Ascending aorta (tissue), 2 donors: ENCODE results near the gene LGALS1. TPM values are rescaled to one million over a fixed set of nuclear protein-coding genes. Genes with fewer than 3 reads are reported as not detected.
"Not testable (repeated sequence)": the region's sequence is repeated elsewhere in the genome, so short reads cannot be mapped to it uniquely, and the experiment has no call there.

ENCODE experiments used
- DNase-seq, 2 donors: peaks; one replicate each; pipeline ENCODE4 v3.0.0-alpha.2; 2019; ENCODE audit warnings: low spot score in 2 of 2
- H3K27ac ChIP-seq, 2 donors: fragments of 200-600 bp; sonication (generic); one replicate each; pipeline ENCODE4 v1.5.1; 2016 to 2017; ENCODE audit warnings: mild to moderate bottlenecking in 1 of 2
- H3K27me3 ChIP-seq: fragments of 200-600 bp; sonication (generic); one replicate; pipeline ENCODE4 v1.5.1; 2017
- H3K36me3 ChIP-seq, 2 donors: fragments of 200-600 bp; sonication (generic); one replicate each; pipeline ENCODE4 v1.5.1; 2016
- H3K4me1 ChIP-seq, 2 donors: fragments of 200-600 bp; sonication (generic); one replicate each; pipeline ENCODE4 v1.5.1; 2016 to 2017; ENCODE audit warnings: mild to moderate bottlenecking in 1 of 2
- H3K4me3 ChIP-seq, 2 donors: fragments of 200-600 bp; sonication (generic); one replicate each; pipeline ENCODE4 v1.5.1; 2016 to 2017; ENCODE audit warnings: mild to moderate bottlenecking in 1 of 2
- H3K9me3 ChIP-seq, 2 donors: fragments of 200-600 bp; sonication (generic); one replicate each; pipeline ENCODE4 v1.5.1; 2016
- intact Hi-C: fragments of 100-400 bp; cut with DNase I; formaldehyde crosslinking; loops from one replicate; pipeline ENCODE4 v1.15.1; 2023
- total RNA-seq: library from RNA; depleted of rRNA; stranded (reverse); fragments of >200 nt; gene quantifications from one replicate; pipeline ENCODE4 v1.1.0, GENCODE V29; 2016
- TF ChIP-seq, protein P1 (sequence below), 3 experiments: fragments of 200-600 bp in 2 of 3; fragments of 450-650 bp in 1 of 3; sonication (generic) in 2 of 3; IDR thresholded peaks; one replicate each; pipeline ENCODE4 v1.5.1; 2016 to 2019; ENCODE audit warnings: antibody characterized with exemption in 3 of 3, mild to moderate bottlenecking in 1 of 3, moderate library complexity in 1 of 3

Gene LGALS1
- total RNA-seq, 1 donor from 2014 or later: 2,009 TPM

DNA sequence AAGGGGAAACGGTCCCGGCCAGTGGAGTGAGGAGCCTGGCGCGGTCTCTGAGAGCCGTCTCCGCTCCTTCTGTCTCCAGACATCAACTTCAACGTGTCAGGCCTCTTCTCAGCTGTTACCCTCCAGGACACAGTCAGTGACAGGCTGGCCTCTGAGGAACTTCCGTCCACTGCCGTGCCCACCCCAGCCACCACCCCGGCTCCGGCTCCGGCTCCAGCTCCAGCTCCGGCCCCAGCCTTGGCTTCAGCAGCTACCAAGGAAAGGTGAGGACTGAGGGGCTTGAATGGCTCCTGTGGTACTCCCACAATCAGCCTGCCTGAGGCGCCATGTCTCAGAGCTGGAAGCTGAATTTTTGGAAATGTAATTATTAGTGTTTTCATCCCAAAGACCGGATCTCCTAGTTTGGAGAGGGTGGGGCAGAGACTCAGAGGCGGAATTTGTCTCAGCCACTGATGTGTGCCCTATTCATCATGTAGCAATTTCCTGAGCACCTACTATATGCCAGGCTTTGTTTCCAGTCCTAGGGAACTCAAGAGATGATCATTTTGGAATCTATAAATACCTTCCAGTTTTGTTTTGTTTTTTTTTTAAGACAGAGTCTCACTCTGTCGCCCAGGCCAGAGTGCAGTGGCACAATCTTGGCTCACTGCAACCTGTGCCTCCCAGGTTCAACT is 24.8 kb upstream of the LGALS1 start:
- TF ChIP-seq, protein P1, sequence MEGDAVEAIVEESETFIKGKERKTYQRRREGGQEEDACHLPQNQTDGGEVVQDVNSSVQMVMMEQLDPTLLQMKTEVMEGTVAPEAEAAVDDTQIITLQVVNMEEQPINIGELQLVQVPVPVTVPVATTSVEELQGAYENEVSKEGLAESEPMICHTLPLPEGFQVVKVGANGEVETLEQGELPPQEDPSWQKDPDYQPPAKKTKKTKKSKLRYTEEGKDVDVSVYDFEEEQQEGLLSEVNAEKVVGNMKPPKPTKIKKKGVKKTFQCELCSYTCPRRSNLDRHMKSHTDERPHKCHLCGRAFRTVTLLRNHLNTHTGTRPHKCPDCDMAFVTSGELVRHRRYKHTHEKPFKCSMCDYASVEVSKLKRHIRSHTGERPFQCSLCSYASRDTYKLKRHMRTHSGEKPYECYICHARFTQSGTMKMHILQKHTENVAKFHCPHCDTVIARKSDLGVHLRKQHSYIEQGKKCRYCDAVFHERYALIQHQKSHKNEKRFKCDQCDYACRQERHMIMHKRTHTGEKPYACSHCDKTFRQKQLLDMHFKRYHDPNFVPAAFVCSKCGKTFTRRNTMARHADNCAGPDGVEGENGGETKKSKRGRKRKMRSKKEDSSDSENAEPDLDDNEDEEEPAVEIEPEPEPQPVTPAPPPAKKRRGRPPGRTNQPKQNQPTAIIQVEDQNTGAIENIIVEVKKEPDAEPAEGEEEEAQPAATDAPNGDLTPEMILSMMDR (IDR thresholded peaks at IDR 0.05): no peak
- intact Hi-C loops: no loop called here
- H3K9me3 ChIP-seq: no peaks in the 10 kb centered on the region
- no peak overlapping the region for H3K4me3 ChIP-seq
- H3K27ac ChIP-seq: no peak overlapping the region
- no peaks in the 10 kb centered on the region for H3K4me1 ChIP-seq
- no peak for DNase-seq
- H3K36me3 ChIP-seq: no peaks in the 10 kb centered on the region
- no peaks in the 10 kb centered on the region for H3K27me3 ChIP-seq

DNA sequence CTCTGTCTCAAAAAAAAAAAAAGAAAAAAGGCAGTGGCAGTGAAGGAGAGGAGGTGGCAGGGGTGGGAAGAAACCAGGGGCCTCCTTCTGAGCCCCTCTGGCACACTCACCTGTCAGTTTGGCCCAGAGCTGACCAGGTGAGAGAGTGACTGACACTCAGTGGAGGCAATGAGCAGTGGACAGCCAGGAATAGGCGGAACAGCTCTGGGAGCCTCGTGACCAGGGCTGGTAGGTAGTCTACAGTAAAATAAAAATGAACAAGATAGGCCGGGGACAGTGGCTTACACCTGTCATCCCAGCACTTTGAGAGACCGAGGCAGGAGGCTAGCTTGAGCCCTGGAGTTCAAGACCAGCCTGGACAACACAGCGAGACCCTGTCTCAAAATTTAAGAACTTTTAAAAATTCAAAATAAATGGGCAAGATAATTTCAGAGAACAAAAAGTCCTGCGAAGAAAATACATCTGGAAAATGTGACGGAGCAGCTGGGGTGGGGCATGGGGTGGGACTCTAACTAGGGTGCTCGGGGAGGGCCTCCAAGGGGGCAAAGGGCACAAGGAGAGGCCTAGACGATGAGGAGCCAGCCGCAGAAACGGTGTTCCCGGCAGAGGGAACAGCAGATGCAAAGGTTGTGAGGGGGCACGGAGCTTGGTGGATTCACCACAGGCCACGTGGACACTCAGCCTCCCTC is 20.7 kb upstream of the LGALS1 start:
- TF ChIP-seq, protein P1 (IDR thresholded peaks at IDR 0.05): no peak
- H3K27ac ChIP-seq: no peak overlapping the region
- intact Hi-C loops: no loop called here

DNA sequence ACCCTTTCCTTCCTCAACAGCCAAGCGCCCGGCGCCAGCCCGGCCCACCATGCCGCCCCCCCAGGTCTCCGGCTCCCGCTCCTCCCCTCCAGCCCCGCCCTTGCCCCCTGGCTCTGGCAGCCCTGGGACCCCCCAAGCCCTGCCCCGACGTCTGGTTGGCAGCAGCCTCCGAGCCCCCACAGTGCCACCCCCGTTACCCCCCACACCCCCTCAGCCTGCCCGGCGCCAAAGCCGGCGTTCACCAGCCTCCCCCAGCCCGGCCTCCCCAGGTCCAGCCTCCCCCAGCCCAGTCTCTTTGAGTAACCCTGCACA is 20.2 kb upstream of the LGALS1 start:
- H3K36me3 ChIP-seq: no peaks in the 10 kb centered on the region
- no peak overlapping the region for H3K27ac ChIP-seq
- no peaks in the 10 kb centered on the region for H3K9me3 ChIP-seq
- TF ChIP-seq, protein P1 (IDR thresholded peaks at IDR 0.05): no peak
- intact Hi-C loops: no loop called here
- no peak for DNase-seq
- H3K4me1 ChIP-seq: peaks cover 11% of the 10 kb centered on the region in 2 donors
- no peaks in the 10 kb centered on the region for H3K27me3 ChIP-seq
- H3K4me3 ChIP-seq: no peak overlapping the region

More for the DNA sequence above, 20.7 kb upstream of the LGALS1 start:
- Histone ChIP-seq H3K27me3 (no peaks in the 10 kb centered on the region), H3K36me3 (no peaks in the 10 kb centered on the region), H3K4me3 (no peak overlapping the region), H3K9me3 (no peaks in the 10 kb centered on the region), H3K4me1 (peaks cover 11% of the 10 kb centered on the region in 2 donors)
- no peak for DNase-seq

DNA sequence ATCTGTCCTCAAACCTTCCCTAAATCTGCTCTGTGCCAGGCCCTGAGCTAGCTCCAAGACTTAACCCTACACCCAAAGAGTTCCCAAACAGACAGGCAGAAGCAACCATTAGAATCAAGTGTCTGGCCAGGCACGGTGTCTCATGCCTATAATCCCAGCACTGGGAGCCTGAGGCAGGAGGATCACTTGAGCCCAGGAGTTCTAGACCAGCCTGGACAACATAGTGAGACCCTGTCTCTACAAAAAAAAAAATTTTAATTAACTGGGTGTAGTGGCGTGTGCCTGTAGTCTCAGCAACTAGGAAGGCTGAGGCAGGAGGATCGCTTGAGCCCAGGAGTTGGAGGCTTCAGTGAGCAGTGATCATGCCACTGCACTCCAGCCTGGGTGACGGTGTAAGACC is 18.9 kb upstream of the LGALS1 start:
- H3K36me3 ChIP-seq, intact Hi-C loops, DNase-seq, H3K27me3 ChIP-seq, H3K27ac ChIP-seq, H3K9me3 ChIP-seq, H3K4me3 ChIP-seq: not testable (repeated sequence)
- peaks cover 11 to 24% of the 10 kb centered on the region in 2 donors for H3K4me1 ChIP-seq

DNA sequence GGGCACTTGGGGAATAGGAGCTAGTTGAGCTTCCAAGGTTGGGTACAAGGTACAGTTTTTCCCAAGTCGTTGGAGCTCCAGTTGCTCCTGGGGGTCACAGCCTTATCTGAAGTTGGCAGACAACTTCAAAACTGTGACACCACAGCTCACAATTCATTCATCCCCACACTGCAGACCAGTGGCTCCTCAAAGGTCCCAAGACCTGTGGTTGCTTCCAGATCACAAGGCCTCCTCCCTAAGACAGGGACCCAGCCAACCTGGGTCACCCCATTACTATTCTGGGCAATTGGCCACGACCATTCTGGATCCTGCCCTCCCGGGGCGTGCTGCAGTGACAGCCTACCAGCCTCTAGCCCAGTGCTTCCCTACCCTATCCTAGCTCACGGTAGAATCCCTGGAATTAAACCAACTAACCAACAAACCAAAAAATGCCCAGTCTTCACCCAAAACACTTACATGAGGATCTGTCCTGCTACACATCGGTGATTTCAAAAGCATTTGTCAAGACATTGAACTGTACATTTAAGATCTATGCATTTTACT is 17.8 kb upstream of the LGALS1 start:
- H3K4me1 ChIP-seq: peaks cover 11 to 29% of the 10 kb centered on the region in 2 donors
- H3K9me3 ChIP-seq: no peaks in the 10 kb centered on the region
- no peaks in the 10 kb centered on the region for H3K36me3 ChIP-seq
- no peaks in the 10 kb centered on the region for H3K27me3 ChIP-seq
- H3K4me3 ChIP-seq: peak overlapping the region; percentile 56 to 64
- no peak for DNase-seq
- TF ChIP-seq, protein P1 (IDR thresholded peaks at IDR 0.05): no peak
- intact Hi-C loops: loop anchor here (1.0 kb wide), 1 partner anchor 18 kb away; the partner anchor contains the start of gene LGALS1
- peak overlapping the region; percentile 76 to 86 for H3K27ac ChIP-seq
